SK-N-SH treated with all-trans-retinoic acid at 6 μM for 48 hours (cell line): ENCODE measurements around the gene OR4M2.
"Not testable (repeated sequence)": the region's sequence is repeated elsewhere in the genome, so short reads cannot be mapped to it uniquely, and the experiment has no call there.

ENCODE experiments used
- ARNTL ChIP-seq: fragments of 450-650 bp; formaldehyde crosslinking; IDR thresholded peaks from 2 replicates; pipeline ENCODE4 v1.5.0; 2020; ENCODE audit warnings: low read depth, mild to moderate bottlenecking, moderate library complexity, borderline replicate concordance
- ZNF8 ChIP-seq: fragments of 450-650 bp; formaldehyde crosslinking; IDR thresholded peaks from 2 replicates; pipeline ENCODE4 v1.5.0; 2020; ENCODE audit warnings: mild to moderate bottlenecking, moderate library complexity
- TF ChIP-seq, protein P1 (sequence below): fragments of 250-450 bp; sonication (Bioruptor Pico); IDR thresholded peaks from 2 replicates; pipeline ENCODE4 v1.5.1; 2020; ENCODE audit warnings: low read depth, mild to moderate bottlenecking, moderate library complexity

DNA sequence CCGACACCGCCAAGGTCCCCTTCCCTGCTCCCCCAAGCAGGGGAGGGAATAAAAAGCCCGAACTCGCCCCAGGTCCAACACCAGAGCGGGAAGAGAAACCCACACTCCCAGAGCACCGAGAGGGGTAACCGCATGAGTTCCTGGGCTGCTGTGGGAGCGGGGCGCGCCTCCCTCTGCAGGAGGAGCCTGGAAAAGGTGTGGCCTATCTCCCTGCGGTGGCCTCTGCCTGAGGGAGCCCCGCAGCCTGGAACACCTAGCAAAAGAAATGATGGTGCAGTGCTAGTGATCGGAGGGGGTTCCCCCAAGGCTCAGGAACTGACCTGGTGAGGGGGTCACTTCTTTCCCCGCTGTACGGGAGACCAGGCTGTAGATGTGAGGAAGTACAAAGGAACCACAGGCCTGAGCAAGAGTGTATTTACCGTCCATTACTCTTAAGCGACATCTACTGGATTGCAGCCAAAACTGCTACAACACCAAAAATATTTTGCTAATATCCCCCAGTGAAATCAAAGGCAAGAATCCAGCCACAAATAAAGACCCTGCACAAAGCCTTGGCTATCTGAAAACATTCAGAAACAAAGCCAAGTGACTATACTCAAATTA is 19.1 kb downstream of the OR4M2 start:
- TF ChIP-seq ARNTL, ZNF8 (CRISPR knock-in tag): not testable (repeated sequence)
- TF ChIP-seq, protein P1, sequence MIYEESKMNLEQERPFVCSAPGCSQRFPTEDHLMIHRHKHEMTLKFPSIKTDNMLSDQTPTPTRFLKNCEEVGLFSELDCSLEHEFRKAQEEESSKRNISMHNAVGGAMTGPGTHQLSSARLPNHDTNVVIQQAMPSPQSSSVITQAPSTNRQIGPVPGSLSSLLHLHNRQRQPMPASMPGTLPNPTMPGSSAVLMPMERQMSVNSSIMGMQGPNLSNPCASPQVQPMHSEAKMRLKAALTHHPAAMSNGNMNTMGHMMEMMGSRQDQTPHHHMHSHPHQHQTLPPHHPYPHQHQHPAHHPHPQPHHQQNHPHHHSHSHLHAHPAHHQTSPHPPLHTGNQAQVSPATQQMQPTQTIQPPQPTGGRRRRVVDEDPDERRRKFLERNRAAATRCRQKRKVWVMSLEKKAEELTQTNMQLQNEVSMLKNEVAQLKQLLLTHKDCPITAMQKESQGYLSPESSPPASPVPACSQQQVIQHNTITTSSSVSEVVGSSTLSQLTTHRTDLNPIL (CRISPR knock-in tag): not testable (repeated sequence)
